ENCODE results near the gene GFRA4.

The GFRA4 gene

GRCh38 chr20:3651204-3651962 lies 11.8 kb downstream of the GFRA4 start:
- Mint-ChIP-seq H3K4me1 (peaks cover 25% of the 10 kb centered on the region), H3K36me3 (ENCODE audit: low read depth) (peaks cover 25% of the 10 kb centered on the region), H3K27ac (peak overlapping the region in 1 of 3 experiments; percentile 68), H3K9me3 (no peaks in the 10 kb centered on the region), H3K4me3 (no peak overlapping the region), H3K27me3 (ENCODE audit: low read depth) (peaks cover 5% of the 10 kb centered on the region)
- no peak for TF ChIP-seq CTCF (IDR thresholded peaks at IDR 0.05; ENCODE audit: unreplicated experiment in 3 of 3)

- H3K27me3 Mint-ChIP-seq (ENCODE audit: low read depth), result peaks cover 5% of the 10 kb centered on the region
These were observed 14.2 kb downstream of the GFRA4 start for GRCh38 chr20:3648951-3649350.

GRCh38 chr20:3647473-3647872 lies 15.7 kb downstream of the GFRA4 start:
- Mint-ChIP-seq H3K36me3 (ENCODE audit: low read depth) (peaks cover 35% of the 10 kb centered on the region), H3K4me3 (no peak overlapping the region), H3K9me3 (peaks cover under 1% of the 10 kb centered on the region), H3K27me3 (ENCODE audit: low read depth) (no peaks in the 10 kb centered on the region), H3K27ac (no peak overlapping the region), H3K4me1 (peaks cover 5% of the 10 kb centered on the region)
- TF ChIP-seq CTCF (IDR thresholded peaks at IDR 0.05; ENCODE audit: unreplicated experiment in 3 of 3), result no peak

More at GRCh38 chr20:3648951-3649350, 14.2 kb downstream of the GFRA4 start:
- no peak for TF ChIP-seq CTCF (IDR thresholded peaks at IDR 0.05; ENCODE audit: unreplicated experiment in 3 of 3)
- Mint-ChIP-seq H3K9me3 (no peaks in the 10 kb centered on the region), H3K4me1 (peaks cover 15% of the 10 kb centered on the region), H3K27ac (no peak overlapping the region), H3K36me3 (ENCODE audit: low read depth) (peaks cover 37% of the 10 kb centered on the region), H3K4me3 (no peak overlapping the region)

GRCh38 chr20:3646651-3647050 lies 16.5 kb downstream of the GFRA4 start:
- Mint-ChIP-seq H3K9me3 (peaks cover 6% of the 10 kb centered on the region), H3K36me3 (ENCODE audit: low read depth) (peaks cover 43% of the 10 kb centered on the region), H3K4me1 (no peaks in the 10 kb centered on the region), H3K27me3 (ENCODE audit: low read depth) (no peaks in the 10 kb centered on the region), H3K27ac (no peak overlapping the region), H3K4me3 (no peak overlapping the region)
- TF ChIP-seq CTCF (IDR thresholded peaks at IDR 0.05; ENCODE audit: unreplicated experiment in 3 of 3), result no peak

GRCh38 chr20:3646067-3646440 lies 17.1 kb downstream of the GFRA4 start:
- peaks cover 6% of the 10 kb centered on the region for H3K9me3 Mint-ChIP-seq

More at GRCh38 chr20:3646067-3646440, 17.1 kb downstream of the GFRA4 start:
- Mint-ChIP-seq H3K36me3 (ENCODE audit: low read depth) (peaks cover 47% of the 10 kb centered on the region), H3K27me3 (ENCODE audit: low read depth) (no peaks in the 10 kb centered on the region), H3K4me1 (no peaks in the 10 kb centered on the region), H3K27ac (no peak overlapping the region), H3K4me3 (no peak overlapping the region)
- TF ChIP-seq CTCF (IDR thresholded peaks at IDR 0.05; ENCODE audit: unreplicated experiment in 3 of 3), result no peak
